Body of pancreas (tissue), 4 donors: ENCODE measurements around the gene CNTNAP5.

Experiments used
- CTCF ChIP-seq, 7 experiments: fragments of 450-650 bp in 4 of 7; fragments of 200-600 bp in 3 of 7; sonication (generic) in 3 of 7; IDR thresholded peaks; one replicate each; pipeline ENCODE4 v1.5.1; 2016 to 2019; ENCODE audit warnings: antibody characterized with exemption in 7 of 7
- POLR2A ChIP-seq, 3 donors: fragments of 450-650 bp; IDR thresholded peaks; one replicate each; pipeline ENCODE4 v1.6.1; 2016; ENCODE audit warnings: antibody characterized with exemption in 3 of 3, mild to moderate bottlenecking in 2 of 3

GRCh38 chr2:124339709-124340108 lies 314.6 kb downstream of the CNTNAP5 start:
- TF ChIP-seq POLR2A (IDR thresholded peaks at IDR 0.05) (no peak), CTCF (IDR thresholded peaks at IDR 0.05) (no peak)
